Left ventricle myocardium inferior (tissue), 1 donor: Measurements from ENCODE around the gene TUBB6. TPM values are rescaled to one million over a fixed set of nuclear protein-coding genes. Genes with fewer than 3 reads are reported as not detected.

Experiments used
- DNase-seq: peaks from one replicate; pipeline ENCODE4 v3.0.0-alpha.2; 2020
- H3K27ac ChIP-seq: fragments of 200-600 bp; replicated peaks from 2 replicates; pipeline ENCODE4 v1.8.0; 2021
- H3K27me3 ChIP-seq: fragments of 200-600 bp; 2 replicates; pipeline ENCODE4 v1.8.0; 2021; ENCODE audit warnings: low read depth
- H3K36me3 ChIP-seq: fragments of 200-600 bp; 2 replicates; pipeline ENCODE4 v1.8.0; 2021
- H3K4me1 ChIP-seq: fragments of 200-600 bp; 2 replicates; pipeline ENCODE4 v1.8.0; 2021
- H3K4me3 ChIP-seq: fragments of 200-600 bp; 2 replicates; pipeline ENCODE4 v1.8.0; 2021; ENCODE audit warnings: mild to moderate bottlenecking, moderate library complexity
- H3K9me3 ChIP-seq: fragments of 200-600 bp; replicated peaks from 2 replicates; pipeline ENCODE4 v1.8.0; 2021
- CTCF ChIP-seq: fragments of 200-600 bp; IDR thresholded peaks from 2 replicates; pipeline ENCODE4 v1.8.0; 2021; ENCODE audit warnings: antibody characterized with exemption, mild to moderate bottlenecking, borderline replicate concordance
- intact Hi-C: fragments of 100-400 bp; cut with micrococcal nuclease; formaldehyde crosslinking; loops from one replicate; pipeline ENCODE4 v1.11.0; 2022
- long read RNA-seq: library from polyadenylated mRNA; unstranded; transcript quantifications from one replicate; pipeline ENCODE4 v2.0.0, GENCODE V29; 2021
- total RNA-seq: library from RNA; stranded (reverse); fragmentation: NEBNext Ultra II Directional; extraction: Animal tissue kit (Norgen Biotek cat#: 25700); gene quantifications from one replicate; pipeline ENCODE4 v1.2.1, GENCODE V29; 2021
- donor health status: DM: no; HTN: yes; CAD: no; lungs with severe emphysema.

Gene TUBB6
- 81.5 TPM for total RNA-seq
- long read RNA-seq, transcript TUBB6-202 (3 exons, 2,163 nt): minor isoform, 18 of 194 reads
- long read RNA-seq, transcript TUBB6-201 (4 exons, 2,064 nt): major isoform, 130 of 194 reads
- long read RNA-seq, transcript TUBB6-213 (4 exons, 1,017 nt): minor isoform, 5 of 194 reads
- long read RNA-seq, transcript TUBB6-203 (4 exons, 788 nt): minor isoform, 8 of 194 reads
- long read RNA-seq, partial matches to known transcripts: 26 of 194 reads
- long read RNA-seq, other reads (novel, unspliced or antisense): 4 of 194 reads

GRCh38 chr18:12307701-12308385, at the start of gene TUBB6:
Gene TUBB6 (plus strand): TSS chr18:12308241. CDS start chr18:12308293, 52 bp downstream.
- TF ChIP-seq CTCF: peak; percentile 23
- Histone ChIP-seq H3K36me3 (peaks cover 28% of the 10 kb centered on the region), H3K9me3 (peaks cover 9% of the 10 kb centered on the region), H3K4me1 (peaks cover 44% of the 10 kb centered on the region), H3K27me3 (no peaks in the 10 kb centered on the region), H3K4me3 (peak within 1 kb of the TSS; percentile 81), H3K27ac (peak within 1 kb of the TSS; percentile 98)
- intact Hi-C loops: no loop called here
- DNase-seq: peak; percentile 79

GRCh38 chr18:12258719-12259705, 49.0 kb upstream of the TUBB6 start:
- H3K36me3 ChIP-seq: no peaks in the 10 kb centered on the region
- peaks cover 19% of the 10 kb centered on the region for H3K4me1 ChIP-seq
- intact Hi-C loops: no loop called here
- H3K27ac ChIP-seq: no peak overlapping the region
- peaks cover 21% of the 10 kb centered on the region for H3K27me3 ChIP-seq
- H3K4me3 ChIP-seq: no peak overlapping the region
- H3K9me3 ChIP-seq: no peaks in the 10 kb centered on the region
- no peak for DNase-seq
- no peak for TF ChIP-seq CTCF

GRCh38 chr18:12262748-12263147, 45.3 kb upstream of the TUBB6 start:
- TF ChIP-seq CTCF: no peak
- DNase-seq: no peak
- peaks cover 13% of the 10 kb centered on the region for H3K27me3 ChIP-seq
- intact Hi-C loops: no loop called here
- H3K4me1 ChIP-seq: no peaks in the 10 kb centered on the region
- H3K36me3 ChIP-seq: no peaks in the 10 kb centered on the region
- H3K27ac ChIP-seq: no peak overlapping the region
- H3K4me3 ChIP-seq: no peak overlapping the region
- H3K9me3 ChIP-seq: no peaks in the 10 kb centered on the region

GRCh38 chr18:12264864-12265263, 43.2 kb upstream of the TUBB6 start:
- TF ChIP-seq CTCF: no peak
- no peak overlapping the region for H3K27ac ChIP-seq
- DNase-seq: no peak
- no peaks in the 10 kb centered on the region for H3K36me3 ChIP-seq
- H3K4me1 ChIP-seq: no peaks in the 10 kb centered on the region
- H3K9me3 ChIP-seq: no peaks in the 10 kb centered on the region
- intact Hi-C loops: no loop called here
- H3K27me3 ChIP-seq: peaks cover 13% of the 10 kb centered on the region
- no peak overlapping the region for H3K4me3 ChIP-seq

- DNase-seq: peak; percentile 70
- intact Hi-C loops: no loop called here
- no peaks in the 10 kb centered on the region for H3K27me3 ChIP-seq
- H3K9me3 ChIP-seq: no peaks in the 10 kb centered on the region
- TF ChIP-seq CTCF: peak; percentile 72
- H3K27ac ChIP-seq: peak overlapping the region; percentile 76
- H3K4me3 ChIP-seq: peak overlapping the region; percentile 69
- no peaks in the 10 kb centered on the region for H3K36me3 ChIP-seq
- H3K4me1 ChIP-seq: peaks cover 10% of the 10 kb centered on the region
Observed at GRCh38 chr18:12271376-12272235, 36.4 kb upstream of the TUBB6 start.
